Measurements from ENCODE around the gene GPR39. TPM values are rescaled to one million over a fixed set of nuclear protein-coding genes. Genes with fewer than 3 reads are reported as not detected.

GPR39 gene
- total RNA-seq, 1 donor from 2014 or later: 9.0 TPM

- no peak for DNase-seq (ENCODE audit: low read depth)
- no peak for TF ChIP-seq CTCF (conservative IDR thresholded peaks at IDR 0.05; ENCODE audit: low read depth, low read length)
- no peak overlapping the region for H3K4me3 ChIP-seq (ENCODE audit: low read depth, low read length)
Measured at GRCh38 chr2:132645722-132646539, 229.3 kb downstream of the GPR39 start.

- H3K4me3 ChIP-seq (ENCODE audit: low read depth, low read length): no peak overlapping the region
- no peak for DNase-seq (ENCODE audit: low read depth)
- TF ChIP-seq CTCF (conservative IDR thresholded peaks at IDR 0.05; ENCODE audit: low read depth, low read length): no peak
Measured at GRCh38 chr2:132646540-132647108, 230.0 kb downstream of the GPR39 start.

- TF ChIP-seq CTCF (conservative IDR thresholded peaks at IDR 0.05; ENCODE audit: low read depth, low read length): peak; percentile 62
- H3K4me3 ChIP-seq (ENCODE audit: low read depth, low read length): no peak overlapping the region
- DNase-seq (ENCODE audit: low read depth): no peak
Measured at GRCh38 chr2:132651115-132652045, 234.8 kb downstream of the GPR39 start.

GRCh38 chr2:132652474-132652873, 235.9 kb downstream of the GPR39 start:
- no peak for DNase-seq (ENCODE audit: low read depth)
- TF ChIP-seq CTCF (conservative IDR thresholded peaks at IDR 0.05; ENCODE audit: low read depth, low read length): no peak
- no peak overlapping the region for H3K4me3 ChIP-seq (ENCODE audit: low read depth, low read length)

GRCh38 chr2:132654335-132654734, 237.7 kb downstream of the GPR39 start:
- no peak for DNase-seq (ENCODE audit: low read depth)

GRCh38 chr2:132654968-132655367, 238.4 kb downstream of the GPR39 start:
- no peak for TF ChIP-seq CTCF (conservative IDR thresholded peaks at IDR 0.05; ENCODE audit: low read depth, low read length)
- H3K4me3 ChIP-seq (ENCODE audit: low read depth, low read length): no peak overlapping the region
- no peak for DNase-seq (ENCODE audit: low read depth)

More at GRCh38 chr2:132654335-132654734, 237.7 kb downstream of the GPR39 start:
- no peak overlapping the region for H3K4me3 ChIP-seq (ENCODE audit: low read depth, low read length)
- no peak for TF ChIP-seq CTCF (conservative IDR thresholded peaks at IDR 0.05; ENCODE audit: low read depth, low read length)
